ENCODE results near the gene UBL7.
A peak's percentile ranks its signal among the peaks of the same experiment; 100 is the strongest.

The UBL7 gene, protein sequence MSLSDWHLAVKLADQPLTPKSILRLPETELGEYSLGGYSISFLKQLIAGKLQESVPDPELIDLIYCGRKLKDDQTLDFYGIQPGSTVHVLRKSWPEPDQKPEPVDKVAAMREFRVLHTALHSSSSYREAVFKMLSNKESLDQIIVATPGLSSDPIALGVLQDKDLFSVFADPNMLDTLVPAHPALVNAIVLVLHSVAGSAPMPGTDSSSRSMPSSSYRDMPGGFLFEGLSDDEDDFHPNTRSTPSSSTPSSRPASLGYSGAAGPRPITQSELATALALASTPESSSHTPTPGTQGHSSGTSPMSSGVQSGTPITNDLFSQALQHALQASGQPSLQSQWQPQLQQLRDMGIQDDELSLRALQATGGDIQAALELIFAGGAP

DNA sequence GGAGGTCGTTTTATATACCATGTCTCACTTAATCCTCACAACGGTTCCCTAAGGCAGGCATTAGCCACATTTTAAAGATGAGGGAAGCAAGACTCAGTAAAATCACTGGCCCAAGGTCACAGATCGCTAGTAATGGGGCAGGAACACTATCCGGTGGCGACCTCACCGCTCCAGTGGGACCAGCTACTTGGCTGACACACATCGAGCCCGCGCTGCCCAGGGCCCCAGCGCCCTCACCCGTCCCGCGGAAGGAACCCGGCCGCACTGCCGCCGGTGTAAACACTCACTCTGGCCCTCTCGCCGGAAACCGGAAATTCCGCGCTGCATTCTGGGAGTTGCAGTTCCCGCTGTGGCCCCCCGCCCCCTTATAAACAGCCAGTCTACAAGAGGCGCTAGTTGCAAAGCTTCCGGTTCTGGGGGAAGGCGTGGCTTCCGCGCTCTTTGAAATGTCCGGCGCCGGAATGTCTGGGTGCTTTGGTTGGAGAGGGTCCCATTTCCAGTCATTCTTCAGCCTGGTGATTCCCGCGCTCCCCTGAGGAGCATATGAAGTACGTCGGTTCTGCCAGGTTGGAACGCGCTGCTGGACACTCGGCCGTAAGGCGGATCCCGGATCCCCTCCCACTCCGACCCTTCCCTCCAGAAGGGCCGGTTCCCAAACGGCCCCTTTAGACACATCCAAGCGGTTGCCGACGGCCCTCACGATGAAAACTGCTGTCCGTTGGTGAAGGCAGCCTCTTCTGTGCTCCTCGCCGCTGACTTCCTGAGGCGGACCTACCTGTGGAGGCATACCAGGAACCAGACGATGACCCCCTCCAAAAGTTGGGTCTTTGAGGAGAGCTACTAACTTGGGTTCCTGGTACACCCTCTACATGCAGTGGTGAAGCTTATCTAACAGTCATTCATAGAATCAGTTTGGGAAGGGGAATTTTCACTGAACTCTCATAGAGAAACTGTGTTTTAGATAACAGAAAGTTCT lies at the start of gene UBL7:
Gene UBL7 (minus strand): TSS at position 290 of the 976 bp plus-strand sequence. CDS start 2,293 bp downstream, outside the sequence.
- Histone ChIP-seq H3K4me3 (ENCODE audit: low read depth in 1 of 2, low read length in 2 of 2) (peak within 1 kb of the TSS; percentile 86 to 87), H3K27ac (ENCODE audit: low read depth, low read length) (peak within 1 kb of the TSS; percentile 81), H3K27me3 (ENCODE audit: control insufficient read depth in 1 of 2, insufficient read depth in 2 of 2, low read length in 2 of 2) (no peaks in the 10 kb centered on the region), H3K4me1 (ENCODE audit: insufficient read depth, low read length) (peaks cover 16% of the 10 kb centered on the region), H3K36me3 (ENCODE audit: insufficient read depth, low read length) (peaks cover 8% of the 10 kb centered on the region), H3K9me3 (ENCODE audit: low read length) (no peaks in the 10 kb centered on the region), H3K9ac (ENCODE audit: low read length) (peak within 1 kb of the TSS; percentile 79)

GRCh38 chr15:74506515-74506840 lies 45.5 kb upstream of the UBL7 start:
- no peaks in the 10 kb centered on the region for H3K9me3 ChIP-seq (ENCODE audit: low read length)
- H3K4me1 ChIP-seq (ENCODE audit: insufficient read depth, low read length) = no peaks in the 10 kb centered on the region
- no peak overlapping the region for H3K9ac ChIP-seq (ENCODE audit: low read length)
- no peak overlapping the region for H3K27ac ChIP-seq (ENCODE audit: low read depth, low read length)
- no peak overlapping the region for H3K4me3 ChIP-seq (ENCODE audit: low read depth in 1 of 2, low read length in 2 of 2)
- H3K27me3 ChIP-seq (ENCODE audit: control insufficient read depth in 1 of 2, insufficient read depth in 2 of 2, low read length in 2 of 2) = no peaks in the 10 kb centered on the region
- no peaks in the 10 kb centered on the region for H3K36me3 ChIP-seq (ENCODE audit: insufficient read depth, low read length)

- no peaks in the 10 kb centered on the region for H3K4me1 ChIP-seq (ENCODE audit: insufficient read depth, low read length)
- H3K4me3 ChIP-seq (ENCODE audit: low read depth in 1 of 2, low read length in 2 of 2) = no peak overlapping the region
- no peaks in the 10 kb centered on the region for H3K9me3 ChIP-seq (ENCODE audit: low read length)
- H3K27me3 ChIP-seq (ENCODE audit: control insufficient read depth in 1 of 2, insufficient read depth in 2 of 2, low read length in 2 of 2) = no peaks in the 10 kb centered on the region
- no peak overlapping the region for H3K27ac ChIP-seq (ENCODE audit: low read depth, low read length)
- no peak overlapping the region for H3K9ac ChIP-seq (ENCODE audit: low read length)
- H3K36me3 ChIP-seq (ENCODE audit: insufficient read depth, low read length) = no peaks in the 10 kb centered on the region
Measured at GRCh38 chr15:74505837-74506514, 45.0 kb upstream of the UBL7 start.

DNA sequence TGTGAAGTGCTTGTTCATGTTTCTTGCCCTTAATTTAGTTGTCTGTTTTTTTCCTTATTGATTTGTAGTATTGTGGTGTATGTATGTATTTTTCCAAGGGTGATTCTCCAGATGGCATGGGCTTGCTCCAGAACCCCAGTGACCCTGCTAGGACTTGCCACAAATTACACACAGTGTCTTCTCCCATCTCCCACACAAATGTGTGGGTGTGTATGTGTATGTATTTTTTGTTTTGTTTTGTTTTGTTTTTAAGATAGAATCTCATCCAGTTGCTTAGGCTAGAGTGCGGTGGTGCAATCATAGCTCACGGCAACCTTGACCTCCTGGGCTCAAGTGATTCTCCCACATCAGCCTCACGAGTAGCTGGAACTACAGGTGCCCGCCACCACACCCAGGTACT lies 43.9 kb upstream of the UBL7 start:
- Histone ChIP-seq H3K4me1 (ENCODE audit: insufficient read depth, low read length) (no peaks in the 10 kb centered on the region), H3K9me3 (ENCODE audit: low read length) (no peaks in the 10 kb centered on the region), H3K4me3 (ENCODE audit: low read depth in 1 of 2, low read length in 2 of 2) (no peak overlapping the region), H3K9ac (ENCODE audit: low read length) (no peak overlapping the region), H3K27ac (ENCODE audit: low read depth, low read length) (no peak overlapping the region), H3K27me3 (ENCODE audit: control insufficient read depth in 1 of 2, insufficient read depth in 2 of 2, low read length in 2 of 2) (no peaks in the 10 kb centered on the region), H3K36me3 (ENCODE audit: insufficient read depth, low read length) (no peaks in the 10 kb centered on the region)

DNA sequence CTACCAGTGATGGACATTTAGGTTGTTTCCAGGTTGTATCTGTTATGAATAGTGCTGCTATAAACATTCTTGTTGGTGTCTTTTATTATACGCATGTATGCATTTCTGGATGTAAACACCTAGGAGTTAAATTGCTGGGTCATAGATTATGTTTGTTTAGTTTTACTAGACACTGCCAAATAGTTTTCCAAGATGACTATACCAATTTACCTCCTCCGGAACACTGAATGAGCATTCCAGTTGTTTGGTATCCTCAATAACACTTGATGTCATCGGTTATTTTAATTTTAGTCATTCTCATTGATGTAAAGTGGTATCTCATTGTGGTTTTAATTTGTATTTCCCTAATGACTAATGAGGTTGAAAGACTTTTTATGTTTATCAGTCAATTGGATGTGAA lies 43.5 kb upstream of the UBL7 start:
- no peaks in the 10 kb centered on the region for H3K4me1 ChIP-seq (ENCODE audit: insufficient read depth, low read length)
- H3K9ac ChIP-seq (ENCODE audit: low read length) = no peak overlapping the region
- H3K27ac ChIP-seq (ENCODE audit: low read depth, low read length) = no peak overlapping the region
- H3K4me3 ChIP-seq (ENCODE audit: low read depth in 1 of 2, low read length in 2 of 2) = no peak overlapping the region
- H3K36me3 ChIP-seq (ENCODE audit: insufficient read depth, low read length) = no peaks in the 10 kb centered on the region
- no peaks in the 10 kb centered on the region for H3K27me3 ChIP-seq (ENCODE audit: control insufficient read depth in 1 of 2, insufficient read depth in 2 of 2, low read length in 2 of 2)
- H3K9me3 ChIP-seq (ENCODE audit: low read length) = no peaks in the 10 kb centered on the region

GRCh38 chr15:74502301-74502700 lies 41.3 kb upstream of the UBL7 start:
- Histone ChIP-seq H3K4me1 (ENCODE audit: insufficient read depth, low read length) (no peaks in the 10 kb centered on the region), H3K9me3 (ENCODE audit: low read length) (no peaks in the 10 kb centered on the region), H3K27me3 (ENCODE audit: control insufficient read depth in 1 of 2, insufficient read depth in 2 of 2, low read length in 2 of 2) (no peaks in the 10 kb centered on the region), H3K27ac (ENCODE audit: low read depth, low read length) (no peak overlapping the region), H3K4me3 (ENCODE audit: low read depth in 1 of 2, low read length in 2 of 2) (no peak overlapping the region), H3K9ac (ENCODE audit: low read length) (no peak overlapping the region), H3K36me3 (ENCODE audit: insufficient read depth, low read length) (no peaks in the 10 kb centered on the region)

- no peak overlapping the region for H3K9ac ChIP-seq (ENCODE audit: low read length)
- H3K27me3 ChIP-seq (ENCODE audit: control insufficient read depth in 1 of 2, insufficient read depth in 2 of 2, low read length in 2 of 2) = no peaks in the 10 kb centered on the region
- no peaks in the 10 kb centered on the region for H3K9me3 ChIP-seq (ENCODE audit: low read length)
- no peak overlapping the region for H3K27ac ChIP-seq (ENCODE audit: low read depth, low read length)
- no peaks in the 10 kb centered on the region for H3K36me3 ChIP-seq (ENCODE audit: insufficient read depth, low read length)
- no peak overlapping the region for H3K4me3 ChIP-seq (ENCODE audit: low read depth in 1 of 2, low read length in 2 of 2)
- no peaks in the 10 kb centered on the region for H3K4me1 ChIP-seq (ENCODE audit: insufficient read depth, low read length)
Measured at GRCh38 chr15:74500401-74500800, 39.4 kb upstream of the UBL7 start.

- H3K27me3 ChIP-seq (ENCODE audit: control insufficient read depth in 1 of 2, insufficient read depth in 2 of 2, low read length in 2 of 2) = no peaks in the 10 kb centered on the region
- no peaks in the 10 kb centered on the region for H3K9me3 ChIP-seq (ENCODE audit: low read length)
- no peak overlapping the region for H3K9ac ChIP-seq (ENCODE audit: low read length)
- H3K36me3 ChIP-seq (ENCODE audit: insufficient read depth, low read length) = no peaks in the 10 kb centered on the region
- no peaks in the 10 kb centered on the region for H3K4me1 ChIP-seq (ENCODE audit: insufficient read depth, low read length)
- H3K4me3 ChIP-seq (ENCODE audit: low read depth in 1 of 2, low read length in 2 of 2) = no peak overlapping the region
- H3K27ac ChIP-seq (ENCODE audit: low read depth, low read length) = no peak overlapping the region
Measured at GRCh38 chr15:74499366-74499765, 38.4 kb upstream of the UBL7 start.

- Histone ChIP-seq H3K27ac (ENCODE audit: low read depth, low read length) (no peak overlapping the region), H3K4me1 (ENCODE audit: insufficient read depth, low read length) (no peaks in the 10 kb centered on the region), H3K36me3 (ENCODE audit: insufficient read depth, low read length) (no peaks in the 10 kb centered on the region), H3K9me3 (ENCODE audit: low read length) (no peaks in the 10 kb centered on the region), H3K27me3 (ENCODE audit: control insufficient read depth in 1 of 2, insufficient read depth in 2 of 2, low read length in 2 of 2) (no peaks in the 10 kb centered on the region), H3K9ac (ENCODE audit: low read length) (no peak overlapping the region), H3K4me3 (ENCODE audit: low read depth in 1 of 2, low read length in 2 of 2) (no peak overlapping the region)
Measured at GRCh38 chr15:74497584-74497983, 36.6 kb upstream of the UBL7 start.

GRCh38 chr15:74496648-74497047 lies 35.7 kb upstream of the UBL7 start:
- H3K27me3 ChIP-seq (ENCODE audit: control insufficient read depth in 1 of 2, insufficient read depth in 2 of 2, low read length in 2 of 2) = no peaks in the 10 kb centered on the region
- H3K9me3 ChIP-seq (ENCODE audit: low read length) = no peaks in the 10 kb centered on the region
- no peak overlapping the region for H3K4me3 ChIP-seq (ENCODE audit: low read depth in 1 of 2, low read length in 2 of 2)
- H3K4me1 ChIP-seq (ENCODE audit: insufficient read depth, low read length) = no peaks in the 10 kb centered on the region
- H3K27ac ChIP-seq (ENCODE audit: low read depth, low read length) = no peak overlapping the region
- no peaks in the 10 kb centered on the region for H3K36me3 ChIP-seq (ENCODE audit: insufficient read depth, low read length)
- H3K9ac ChIP-seq (ENCODE audit: low read length) = no peak overlapping the region

GRCh38 chr15:74490339-74490689 lies 29.4 kb upstream of the UBL7 start:
- no peak overlapping the region for H3K9ac ChIP-seq (ENCODE audit: low read length)
- H3K36me3 ChIP-seq (ENCODE audit: insufficient read depth, low read length) = no peaks in the 10 kb centered on the region
- no peak overlapping the region for H3K27ac ChIP-seq (ENCODE audit: low read depth, low read length)
- H3K4me3 ChIP-seq (ENCODE audit: low read depth in 1 of 2, low read length in 2 of 2) = no peak overlapping the region
- H3K4me1 ChIP-seq (ENCODE audit: insufficient read depth, low read length) = no peaks in the 10 kb centered on the region
- H3K27me3 ChIP-seq (ENCODE audit: control insufficient read depth in 1 of 2, insufficient read depth in 2 of 2, low read length in 2 of 2) = no peaks in the 10 kb centered on the region
- no peaks in the 10 kb centered on the region for H3K9me3 ChIP-seq (ENCODE audit: low read length)
